Measurements from ENCODE around the gene ARRDC3. TPM values are rescaled to one million over a fixed set of nuclear protein-coding genes. Genes with fewer than 3 reads are reported as not detected.
A peak's percentile ranks its signal among the peaks of the same experiment; 100 is the strongest.

Gene ARRDC3
- total and polyA plus RNA-seq, 2 donors (not counting 1 experiment from before 2014, with no cell fraction given): 33.6 to 105 TPM

DNA sequence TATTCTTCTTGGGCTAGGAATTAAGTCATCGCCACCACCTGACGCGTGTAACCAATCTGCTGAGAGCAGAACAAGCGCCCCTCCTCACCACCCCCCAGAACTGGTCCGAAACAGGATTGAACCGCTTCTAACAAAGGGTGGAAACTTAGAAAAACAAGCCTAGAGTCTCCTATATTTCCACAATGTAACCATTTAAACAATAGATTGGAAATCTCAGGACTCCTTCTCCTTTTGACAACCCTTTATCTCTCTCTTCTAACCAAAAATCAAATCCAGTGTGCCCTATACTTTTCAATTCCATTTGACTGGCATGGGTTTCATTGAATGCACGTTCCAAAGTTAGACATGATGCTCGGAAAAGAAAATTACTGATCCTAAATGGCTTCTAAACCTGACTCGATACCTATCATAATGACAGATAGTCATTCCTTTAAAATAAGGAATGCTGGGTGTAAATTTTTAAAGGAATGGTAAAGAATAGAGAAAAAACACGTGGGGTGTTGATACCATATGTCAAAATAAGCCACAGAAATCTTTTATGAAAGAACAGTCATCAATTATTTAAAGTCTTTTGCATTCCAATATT is 1.2 kb downstream of the ARRDC3 start:
- Histone ChIP-seq H3K79me2 (ENCODE audit: control insufficient read depth, insufficient read depth, low read length) (peaks cover 56% of the 10 kb centered on the region), H3K4me2 (ENCODE audit: extremely low read depth, insufficient read depth, low read length) (peak overlapping the region; percentile 18), H2AFZ (ENCODE audit: low read length) (no peak overlapping the region), H3K27ac (ENCODE audit: insufficient read depth, low read length) (peak overlapping the region; percentile 95), H3K9me3 (ENCODE audit: control insufficient read depth, insufficient read depth, low read depth, low read length) (no peaks in the 10 kb centered on the region), H3K36me3 (ENCODE audit: control insufficient read depth, insufficient read depth, low read length) (no peaks in the 10 kb centered on the region), H3K9ac (ENCODE audit: insufficient read depth, low read length) (peak overlapping the region; percentile 88), H3K4me3 (replicated peaks in 1 of 4; ENCODE audit: control extremely low read depth in 1 of 4, insufficient read depth in 1 of 4, low read depth in 3 of 4, low read length in 4 of 4) (peak overlapping the region; percentile 73 to 100 (median 96)), H3K27me3 (ENCODE audit: control insufficient read depth, insufficient read depth, low read length) (no peaks in the 10 kb centered on the region), H4K20me1 (ENCODE audit: control insufficient read depth, extremely low read depth, insufficient read depth, low read length) (no peaks in the 10 kb centered on the region), H3K4me1 (ENCODE audit: control insufficient read depth, extremely low read depth, insufficient read depth, low read length) (peaks cover 4% of the 10 kb centered on the region)
- DNase-seq (ENCODE audit: low read depth in 2 of 2): peak; percentile 86 to 94
- no peak for TF ChIP-seq EZH2 (IDR thresholded peaks at IDR 0.05; ENCODE audit: low read length, missing control alignments)
- TF ChIP-seq, protein P1, sequence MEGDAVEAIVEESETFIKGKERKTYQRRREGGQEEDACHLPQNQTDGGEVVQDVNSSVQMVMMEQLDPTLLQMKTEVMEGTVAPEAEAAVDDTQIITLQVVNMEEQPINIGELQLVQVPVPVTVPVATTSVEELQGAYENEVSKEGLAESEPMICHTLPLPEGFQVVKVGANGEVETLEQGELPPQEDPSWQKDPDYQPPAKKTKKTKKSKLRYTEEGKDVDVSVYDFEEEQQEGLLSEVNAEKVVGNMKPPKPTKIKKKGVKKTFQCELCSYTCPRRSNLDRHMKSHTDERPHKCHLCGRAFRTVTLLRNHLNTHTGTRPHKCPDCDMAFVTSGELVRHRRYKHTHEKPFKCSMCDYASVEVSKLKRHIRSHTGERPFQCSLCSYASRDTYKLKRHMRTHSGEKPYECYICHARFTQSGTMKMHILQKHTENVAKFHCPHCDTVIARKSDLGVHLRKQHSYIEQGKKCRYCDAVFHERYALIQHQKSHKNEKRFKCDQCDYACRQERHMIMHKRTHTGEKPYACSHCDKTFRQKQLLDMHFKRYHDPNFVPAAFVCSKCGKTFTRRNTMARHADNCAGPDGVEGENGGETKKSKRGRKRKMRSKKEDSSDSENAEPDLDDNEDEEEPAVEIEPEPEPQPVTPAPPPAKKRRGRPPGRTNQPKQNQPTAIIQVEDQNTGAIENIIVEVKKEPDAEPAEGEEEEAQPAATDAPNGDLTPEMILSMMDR (conservative IDR thresholded peaks at IDR 0.05 in 1 of 2, IDR thresholded peaks at IDR 0.05 in 1 of 2; ENCODE audit: low read depth in 1 of 2, low read length in 2 of 2): no peak

DNA sequence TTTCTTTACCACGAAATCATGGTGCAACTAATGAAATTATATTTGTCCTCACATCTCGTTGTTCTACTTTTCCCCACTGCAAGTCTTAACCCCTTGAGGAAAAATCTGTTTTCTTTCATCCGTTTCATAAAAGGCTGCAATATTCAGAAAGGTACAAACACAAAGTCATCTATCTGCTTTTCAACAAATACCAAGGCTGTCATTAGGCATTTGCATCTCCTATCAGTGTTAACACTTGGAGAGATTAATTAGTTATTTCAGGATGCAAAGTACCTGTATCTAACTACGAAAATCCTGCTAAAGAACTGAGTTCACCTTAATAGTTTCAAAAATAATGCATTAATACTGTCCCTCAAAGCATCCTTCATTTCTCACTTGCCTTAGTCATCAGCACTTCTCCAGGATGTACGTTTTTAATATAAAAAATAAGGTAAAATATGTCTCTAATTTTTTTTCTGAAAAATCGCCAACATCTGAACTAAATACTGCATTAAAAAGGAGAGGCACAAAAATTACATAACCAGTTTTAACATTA is 1.8 kb downstream of the ARRDC3 start:
- Histone ChIP-seq H4K20me1 (ENCODE audit: control insufficient read depth, extremely low read depth, insufficient read depth, low read length) (no peaks in the 10 kb centered on the region), H3K4me3 (replicated peaks in 1 of 4; ENCODE audit: control extremely low read depth in 1 of 4, insufficient read depth in 1 of 4, low read depth in 3 of 4, low read length in 4 of 4) (peak overlapping the region; percentile 73 to 100 (median 96)), H3K9me3 (ENCODE audit: control insufficient read depth, insufficient read depth, low read depth, low read length) (no peaks in the 10 kb centered on the region), H3K9ac (ENCODE audit: insufficient read depth, low read length) (peak overlapping the region; percentile 88), H3K4me2 (ENCODE audit: extremely low read depth, insufficient read depth, low read length) (peak overlapping the region; percentile 18), H2AFZ (ENCODE audit: low read length) (no peak overlapping the region), H3K79me2 (ENCODE audit: control insufficient read depth, insufficient read depth, low read length) (peaks cover 61% of the 10 kb centered on the region), H3K27me3 (ENCODE audit: control insufficient read depth, insufficient read depth, low read length) (no peaks in the 10 kb centered on the region), H3K4me1 (ENCODE audit: control insufficient read depth, extremely low read depth, insufficient read depth, low read length) (peaks cover 4% of the 10 kb centered on the region), H3K27ac (ENCODE audit: insufficient read depth, low read length) (peak overlapping the region; percentile 95), H3K36me3 (ENCODE audit: control insufficient read depth, insufficient read depth, low read length) (peaks cover 3% of the 10 kb centered on the region)
- TF ChIP-seq, protein P1 (conservative IDR thresholded peaks at IDR 0.05 in 1 of 2, IDR thresholded peaks at IDR 0.05 in 1 of 2; ENCODE audit: low read depth in 1 of 2, low read length in 2 of 2): no peak
- TF ChIP-seq EZH2 (IDR thresholded peaks at IDR 0.05; ENCODE audit: low read length, missing control alignments): no peak
- no peak for DNase-seq (ENCODE audit: low read depth in 2 of 2)

DNA sequence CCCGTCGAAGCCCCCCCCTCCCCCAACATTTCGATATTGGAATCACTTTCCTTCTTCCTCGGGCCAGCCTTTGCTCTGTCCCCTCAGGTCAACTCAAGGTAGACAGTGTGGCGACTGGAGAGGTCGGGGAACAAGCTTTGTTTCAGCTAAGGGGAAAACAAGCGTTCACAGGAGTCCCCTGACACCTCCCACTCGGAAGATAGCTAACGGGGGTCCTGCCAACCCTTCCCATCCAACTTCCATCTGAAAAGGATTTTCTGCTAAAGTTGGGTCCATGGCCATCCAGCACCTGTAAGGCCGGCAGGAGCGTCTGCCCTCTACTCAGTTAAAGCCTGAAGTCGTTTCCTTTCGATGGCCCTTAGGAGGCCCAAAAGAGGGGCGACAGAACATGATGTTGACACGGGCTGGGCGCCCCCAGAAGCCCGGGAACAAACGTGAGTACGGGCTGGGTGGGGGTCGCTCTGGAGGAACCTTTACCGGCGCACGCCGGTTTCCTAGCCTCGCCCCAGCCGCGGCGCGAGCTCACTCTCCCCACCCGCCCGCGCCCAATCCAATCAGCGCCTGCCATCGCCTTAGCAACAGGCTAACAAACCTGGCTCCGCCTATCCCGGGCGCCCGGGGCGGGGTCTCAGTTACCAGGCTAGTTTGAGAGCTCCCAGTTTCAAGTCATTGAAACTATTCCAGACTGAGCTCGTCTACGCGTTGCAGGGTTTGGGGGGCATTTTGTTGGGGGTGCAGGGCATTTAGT is 2.5 kb downstream of the ARRDC3 start:
- DNase-seq (ENCODE audit: low read depth in 2 of 2): peak; percentile 90 to 94
- peak overlapping the region; percentile 73 to 100 (median 96) for H3K4me3 ChIP-seq (replicated peaks in 1 of 4; ENCODE audit: control extremely low read depth in 1 of 4, insufficient read depth in 1 of 4, low read depth in 3 of 4, low read length in 4 of 4)
- peak overlapping the region; percentile 88 for H3K9ac ChIP-seq (ENCODE audit: insufficient read depth, low read length)
- peak overlapping the region; percentile 64 for H3K4me2 ChIP-seq (ENCODE audit: extremely low read depth, insufficient read depth, low read length)
- TF ChIP-seq EZH2 (IDR thresholded peaks at IDR 0.05; ENCODE audit: low read length, missing control alignments): no peak
- TF ChIP-seq, protein P1 (conservative IDR thresholded peaks at IDR 0.05 in 1 of 2, IDR thresholded peaks at IDR 0.05 in 1 of 2; ENCODE audit: low read depth in 1 of 2, low read length in 2 of 2): no peak
- H3K9me3 ChIP-seq (ENCODE audit: control insufficient read depth, insufficient read depth, low read depth, low read length): no peaks in the 10 kb centered on the region
- peaks cover 4% of the 10 kb centered on the region for H3K4me1 ChIP-seq (ENCODE audit: control insufficient read depth, extremely low read depth, insufficient read depth, low read length)
- H3K79me2 ChIP-seq (ENCODE audit: control insufficient read depth, insufficient read depth, low read length): peaks cover 63% of the 10 kb centered on the region
- H4K20me1 ChIP-seq (ENCODE audit: control insufficient read depth, extremely low read depth, insufficient read depth, low read length): no peaks in the 10 kb centered on the region
- no peaks in the 10 kb centered on the region for H3K27me3 ChIP-seq (ENCODE audit: control insufficient read depth, insufficient read depth, low read length)
- H3K36me3 ChIP-seq (ENCODE audit: control insufficient read depth, insufficient read depth, low read length): peaks cover 3% of the 10 kb centered on the region
- peak overlapping the region; percentile 95 for H3K27ac ChIP-seq (ENCODE audit: insufficient read depth, low read length)
- H2AFZ ChIP-seq (ENCODE audit: low read length): no peak overlapping the region

Measured in fibroblast of lung (primary cell).